HepG2 (cell line): ENCODE results near the gene SKA2. TPM values are rescaled to one million over a fixed set of nuclear protein-coding genes. Genes with fewer than 3 reads are reported as not detected.

Experiments
- CEBPZ ChIP-seq: IDR thresholded peaks from 2 replicates; pipeline ENCODE4 v1.6.1; 2012; ENCODE audit warnings: low read length, improper control_type of control experiment
- CREB1 ChIP-seq, 2 experiments: fragments of 450-650 bp in 1 of 2; IDR thresholded peaks; 2 replicates each; pipeline ENCODE4 v1.6.1; 2016 to 2017; ENCODE audit warnings: control low read depth in 1 of 2, mild to moderate bottlenecking in 1 of 2, missing compliant biosample characterization in 1 of 2, missing genetic modification characterization in 1 of 2
- DZIP1 ChIP-seq: sonication (generic); formaldehyde crosslinking; IDR thresholded peaks from 2 replicates; pipeline ENCODE4 v1.5.0; 2020; ENCODE audit warnings: mild to moderate bottlenecking, missing genetic modification reagents
- HMGXB3 ChIP-seq: sonication (generic); formaldehyde crosslinking; IDR thresholded peaks from 2 replicates; pipeline ENCODE4 v1.4.0; 2020; ENCODE audit warnings: missing genetic modification reagents, borderline replicate concordance
- PAX8 ChIP-seq: sonication (generic); formaldehyde crosslinking; IDR thresholded peaks from 2 replicates; pipeline ENCODE4 v1.8.0; 2022; ENCODE audit warnings: mild to moderate bottlenecking, missing genetic modification reagents, borderline replicate concordance
- PAXIP1 ChIP-seq: sonication (generic); formaldehyde crosslinking; conservative IDR thresholded peaks from 2 replicates; pipeline ENCODE4 v1.4.0; 2020; ENCODE audit warnings: mild to moderate bottlenecking, missing genetic modification reagents, moderate library complexity
- PCBP1 ChIP-seq: fragments of 200-400 bp; formaldehyde crosslinking; IDR thresholded peaks from 2 replicates; pipeline ENCODE4 v1.6.1; 2017; ENCODE audit warnings: mild to moderate bottlenecking, low read depth, low read length, borderline replicate concordance
- SP140L ChIP-seq: sonication (generic); formaldehyde crosslinking; IDR thresholded peaks from 2 replicates; pipeline ENCODE4 v1.4.0; 2020; ENCODE audit warnings: missing genetic modification reagents, borderline replicate concordance
- ZFP36L2 ChIP-seq: sonication (generic); formaldehyde crosslinking; IDR thresholded peaks from 2 replicates; pipeline ENCODE4 v1.4.0; 2020; ENCODE audit warnings: missing genetic modification reagents
- ZNF580 ChIP-seq: IDR thresholded peaks from 2 replicates; pipeline ENCODE4 v1.6.1; 2016; ENCODE audit warnings: low read depth, borderline replicate concordance
- polyA plus RNA-seq, 8 experiments: library from polyadenylated mRNA; depleted of rRNA in 3 of 8; stranded (reverse) in 7 of 8; unstranded in 1 of 8; fragments of >200 nt; fragmentation: Illumina TruSeq in 4 of 8; extraction: Trizol in 4 of 8; gene quantifications; 2 replicates each; pipeline versions ENCODE4 v1.2.1 to v1.2.3, GENCODE V29; 2011 to 2016; ENCODE audit warnings: low read depth in 4 of 8, missing spikeins in 1 of 8, mixed read lengths in 1 of 8; ENCODE audit not compliant: insufficient read depth in 1 of 8
- total RNA-seq, 5 experiments: library from RNA; depleted of rRNA; stranded (reverse); fragments of >200 nt; fragmentation: Illumina TruSeq; extraction: Trizol; gene quantifications; 2 replicates each; pipeline ENCODE4 v1.2.3, GENCODE V29; 2016; ENCODE audit warnings: low read depth in 1 of 5

SKA2 gene
- total and polyA plus RNA-seq, 2 of the 13 experiments (the other 11 are each of a cell fraction or from before 2014, with no cell fraction given) = 18.6 to 91.8 TPM

GRCh38 chr17:59154721-59155438, at the start of gene SKA2 (continued):
- TF ChIP-seq PAXIP1 (0 out of 2 replicates have a peak, but pooled peaks have one; percentile 39), HMGXB3 (CRISPR knock-in tag) (peak; percentile 98), ZNF580 (CRISPR knock-in tag) (peak; percentile 20; the same call in 1 of the 2 replicates), ZFP36L2 (CRISPR knock-in tag) (peak; percentile 42; the same call in 1 of the 2 replicates), PAX8 (CRISPR knock-in tag) (peak; percentile 90; the same call in 1 of the 2 replicates), DZIP1 (0 out of 2 replicates have a peak, but pooled peaks have one; percentile 56), PCBP1 (peak; percentile 96; the same call in 1 of the 2 replicates), CEBPZ (peak; percentile 65), SP140L (peak; percentile 67; the same call in 1 of the 2 replicates), CREB1 (IDR thresholded peaks at IDR 0.05) (peak; percentile 89), CREB1 (CRISPR knock-in tag; IDR thresholded peaks at IDR 0.05) (peak; percentile 95; the same call in 1 of the 2 replicates)
